ENCODE data around the gene AKTIP. TPM values are rescaled to one million over a fixed set of nuclear protein-coding genes. Genes with fewer than 3 reads are reported as not detected.

AKTIP gene
- total RNA-seq, 1 experiment from 2014 or later, result 26.2 TPM

DNA sequence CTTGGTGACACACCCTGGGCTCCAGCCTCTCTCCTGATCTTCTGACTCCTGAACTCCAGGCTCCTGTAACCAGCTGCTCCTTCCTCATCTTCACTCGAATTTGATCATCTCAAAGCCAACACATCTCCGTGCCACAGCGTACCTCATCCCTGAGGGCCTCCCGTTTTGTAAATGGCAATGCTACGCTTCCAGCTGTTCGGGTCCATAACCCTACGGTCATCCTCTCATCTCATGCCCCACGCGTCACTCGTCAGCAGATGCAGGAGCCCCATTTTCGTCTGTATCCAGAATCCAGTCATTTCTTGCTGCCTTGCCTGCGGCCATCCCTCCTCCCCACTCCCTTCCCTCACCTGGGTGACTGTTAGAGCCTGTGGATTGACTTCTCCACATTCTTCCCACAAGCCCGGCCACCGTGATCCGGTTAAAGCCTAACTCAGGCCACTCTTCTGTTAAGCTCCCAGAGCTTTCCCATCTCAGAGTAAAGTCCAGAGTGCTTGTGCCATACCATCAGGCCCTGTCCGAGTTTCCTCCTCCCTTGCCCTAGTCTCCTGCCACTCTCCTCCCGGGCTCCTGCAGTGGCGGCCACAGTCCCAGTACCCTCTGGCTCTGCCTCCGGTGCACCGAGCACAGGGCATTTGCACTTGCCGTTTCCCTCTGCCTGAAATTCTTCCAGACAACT is 20.3 kb upstream of the AKTIP start:
- no peaks in the 10 kb centered on the region for H3K4me1 Mint-ChIP-seq
- no peak overlapping the region for H4K5ac ChIP-seq (ENCODE audit: insufficient read length, low read depth, low read length)
- no peaks in the 10 kb centered on the region for H3K79me2 ChIP-seq (ENCODE audit: insufficient read depth, low read length)
- H2AK5ac ChIP-seq (ENCODE audit: insufficient read length, low read length), result no peak overlapping the region
- H2BK5ac ChIP-seq (ENCODE audit: insufficient read length, low read length), result no peak overlapping the region
- no peak overlapping the region for H2BK12ac ChIP-seq (ENCODE audit: insufficient read length, low read depth, low read length)
- WGBS (ENCODE audit: extremely low coverage, insufficient read length, low lambda C conversion rate), result no CpG with 5 or more reads among the region's 21 CpGs
- no peaks in the 10 kb centered on the region for H3K36me3 Mint-ChIP-seq (ENCODE audit: insufficient read depth in 1 of 3, low read depth in 3 of 3)
- H3K9me3 ChIP-seq (ENCODE audit: control insufficient read depth, low read depth, low read length), result no peaks in the 10 kb centered on the region
- no peaks in the 10 kb centered on the region for H3K4me1 ChIP-seq (ENCODE audit: insufficient read depth, low read length)
- H4K8ac ChIP-seq (replicated peaks; ENCODE audit: insufficient read length, low read depth, low read length), result no peak overlapping the region
- H2BK15ac ChIP-seq (ENCODE audit: low read depth, low read length), result no peak overlapping the region
- no peaks in the 10 kb centered on the region for H3K79me1 ChIP-seq (ENCODE audit: insufficient read depth, low read depth, low read length, poor library complexity, severe bottlenecking)
- no peak overlapping the region for H3K9ac ChIP-seq (ENCODE audit: extremely low read depth, insufficient read length, low read length)
- TF ChIP-seq, protein P1, sequence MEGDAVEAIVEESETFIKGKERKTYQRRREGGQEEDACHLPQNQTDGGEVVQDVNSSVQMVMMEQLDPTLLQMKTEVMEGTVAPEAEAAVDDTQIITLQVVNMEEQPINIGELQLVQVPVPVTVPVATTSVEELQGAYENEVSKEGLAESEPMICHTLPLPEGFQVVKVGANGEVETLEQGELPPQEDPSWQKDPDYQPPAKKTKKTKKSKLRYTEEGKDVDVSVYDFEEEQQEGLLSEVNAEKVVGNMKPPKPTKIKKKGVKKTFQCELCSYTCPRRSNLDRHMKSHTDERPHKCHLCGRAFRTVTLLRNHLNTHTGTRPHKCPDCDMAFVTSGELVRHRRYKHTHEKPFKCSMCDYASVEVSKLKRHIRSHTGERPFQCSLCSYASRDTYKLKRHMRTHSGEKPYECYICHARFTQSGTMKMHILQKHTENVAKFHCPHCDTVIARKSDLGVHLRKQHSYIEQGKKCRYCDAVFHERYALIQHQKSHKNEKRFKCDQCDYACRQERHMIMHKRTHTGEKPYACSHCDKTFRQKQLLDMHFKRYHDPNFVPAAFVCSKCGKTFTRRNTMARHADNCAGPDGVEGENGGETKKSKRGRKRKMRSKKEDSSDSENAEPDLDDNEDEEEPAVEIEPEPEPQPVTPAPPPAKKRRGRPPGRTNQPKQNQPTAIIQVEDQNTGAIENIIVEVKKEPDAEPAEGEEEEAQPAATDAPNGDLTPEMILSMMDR (conservative IDR thresholded peaks at IDR 0.05), result no peak
- no peak overlapping the region for H3T11ph ChIP-seq (ENCODE audit: low read length)
- no peak overlapping the region for H3K4me3 Mint-ChIP-seq
- DNase-seq, result no peak
- H3K14ac ChIP-seq (ENCODE audit: insufficient read depth, low read length), result no peak overlapping the region; the same call in 1 of the 2 replicates
- no peak overlapping the region for H4K91ac ChIP-seq (ENCODE audit: insufficient read length, low read depth, low read length)
- no peak overlapping the region for H3K27ac ChIP-seq (ENCODE audit: insufficient read length, low read depth, low read length)
- no peaks in the 10 kb centered on the region for H3K23me2 ChIP-seq (ENCODE audit: insufficient read length, low read depth, low read length, poor library complexity, severe bottlenecking)
- H3K9me3 Mint-ChIP-seq, result no peaks in the 10 kb centered on the region
- H3K23ac ChIP-seq (ENCODE audit: insufficient read length, low read depth, low read length), result no peak overlapping the region
- H2BK20ac ChIP-seq (ENCODE audit: low read depth, low read length, poor library complexity, severe bottlenecking), result no peak overlapping the region
- H3K4me2 ChIP-seq (ENCODE audit: insufficient read depth, insufficient read length, low read length), result no peak overlapping the region
- no peak overlapping the region for H3K4ac ChIP-seq (ENCODE audit: low read depth, low read length)
- no peak overlapping the region for H2BK120ac ChIP-seq (ENCODE audit: low read depth, low read length, poor library complexity, severe bottlenecking)
- H2AFZ ChIP-seq (ENCODE audit: low read length), result no peak overlapping the region
- H3K18ac ChIP-seq (ENCODE audit: insufficient read length, low read depth, low read length), result no peak overlapping the region
- H3K27me3 ChIP-seq (ENCODE audit: insufficient read depth, low read length), result no peaks in the 10 kb centered on the region
- H3K56ac ChIP-seq (ENCODE audit: insufficient read length, low read depth, low read length), result no peak overlapping the region
- H4K20me1 ChIP-seq (ENCODE audit: control insufficient read depth, insufficient read depth, insufficient read length), result no peaks in the 10 kb centered on the region
- H3K27ac Mint-ChIP-seq, result no peak overlapping the region
- no peaks in the 10 kb centered on the region for H3K27me3 Mint-ChIP-seq (ENCODE audit: low read depth)

All from H9 (cell line).